Measurements from ENCODE around the gene RYR3.

The RYR3 gene

DNA sequence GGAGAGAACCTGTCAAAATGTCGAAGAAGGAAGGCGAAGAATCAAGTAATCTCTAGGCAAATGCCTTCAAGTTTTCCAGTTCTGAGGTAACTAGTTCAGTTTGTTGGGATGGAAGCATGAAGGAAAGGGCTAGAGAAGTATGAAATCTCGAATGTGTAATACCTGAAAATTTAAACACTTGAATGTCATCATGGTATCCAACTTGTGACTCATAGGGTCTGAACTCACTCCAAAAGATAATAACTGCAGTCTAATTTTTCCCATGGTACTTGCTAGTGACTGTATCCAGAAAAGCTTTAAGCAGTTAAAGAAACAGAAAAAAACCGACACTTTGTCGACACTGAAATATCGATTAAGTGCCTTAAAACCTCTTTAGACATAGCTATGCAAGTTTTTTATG lies 554.6 kb downstream of the RYR3 start:
- H3K4me1 ChIP-seq (ENCODE audit: control insufficient read depth, insufficient read depth, low read depth, low read length), result peaks cover 1% of the 10 kb centered on the region
- 98% methylated on average over 5 of the region's 6 CpGs for WGBS

DNA sequence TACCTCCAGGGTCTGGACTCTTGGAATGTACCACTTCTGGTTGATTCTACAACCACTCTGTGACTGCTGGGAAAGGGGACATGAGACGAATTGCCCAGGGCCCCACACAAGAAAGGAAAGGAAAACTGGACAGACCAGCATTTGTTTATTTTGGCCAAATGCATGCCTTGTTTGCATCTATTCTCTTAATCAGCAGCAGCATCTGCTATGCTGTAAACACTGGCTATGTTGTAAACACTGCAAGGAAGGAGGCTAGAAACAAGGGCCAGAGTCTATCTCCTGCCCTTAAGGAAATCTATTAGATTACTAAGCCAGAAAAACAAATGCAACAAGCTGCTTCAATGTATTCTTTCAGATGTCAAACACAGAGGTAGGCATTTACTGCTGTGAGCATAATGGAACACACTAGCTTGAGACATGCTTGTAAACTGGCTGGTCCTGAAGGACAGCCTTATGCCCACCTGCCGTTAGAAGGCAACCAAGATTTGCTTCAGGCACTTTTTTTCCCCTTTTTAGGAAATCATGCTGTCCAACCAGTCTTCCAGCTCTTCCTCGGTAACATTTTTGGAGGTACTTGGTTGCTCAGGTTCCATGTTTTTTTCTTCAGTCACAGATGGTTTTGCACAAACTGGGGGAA lies 555.5 kb downstream of the RYR3 start:
- H3K23ac ChIP-seq (ENCODE audit: low read length in 2 of 2), result peak overlapping the region in 1 of 2 experiments; percentile 64
- H4K91ac ChIP-seq (ENCODE audit: low read length), result no peak overlapping the region
- H3K27me3 ChIP-seq (ENCODE audit: control insufficient read depth in 1 of 2, insufficient read depth in 1 of 2, low read length in 2 of 2), result no peaks in the 10 kb centered on the region
- H3K14ac ChIP-seq (ENCODE audit: low read length in 2 of 2), result no peak overlapping the region
- DNase-seq, result peak; percentile 83
- H3K4ac ChIP-seq (ENCODE audit: low read depth in 1 of 2, low read length in 2 of 2), result peak overlapping the region in 1 of 2 experiments; percentile 43
- H2AK5ac ChIP-seq (ENCODE audit: low read length, severe bottlenecking), result no peak overlapping the region
- H2BK5ac ChIP-seq (ENCODE audit: low read depth, low read length, poor library complexity, severe bottlenecking), result no peak overlapping the region
- H3K4me1 ChIP-seq (ENCODE audit: control insufficient read depth, insufficient read depth, low read depth, low read length), result no peaks in the 10 kb centered on the region
- no peak overlapping the region for H3K9ac ChIP-seq (ENCODE audit: low read length)
- peaks cover 5 to 22% of the 10 kb centered on the region in 2 experiments for H3K36me3 ChIP-seq (ENCODE audit: control insufficient read depth in 1 of 2, insufficient read depth in 2 of 2, low read depth in 1 of 2, low read length in 2 of 2)
- WGBS, result 20% methylated on average over 2 of the region's 3 CpGs
- no peak overlapping the region for H3K27ac ChIP-seq (ENCODE audit: low read length, poor library complexity, severe bottlenecking)
- H2BK15ac ChIP-seq (ENCODE audit: low read depth, poor library complexity, severe bottlenecking), result no peak overlapping the region
- H2BK120ac ChIP-seq (ENCODE audit: low read depth, low read length), result no peak overlapping the region
- H3K9me3 ChIP-seq (ENCODE audit: control insufficient read depth, low read length), result no peaks in the 10 kb centered on the region
- H3K4me3 ChIP-seq (ENCODE audit: insufficient read depth in 1 of 2, low read depth in 1 of 2, low read length in 2 of 2), result no peak overlapping the region
- peaks cover 4% of the 10 kb centered on the region for H3K79me1 ChIP-seq (replicated peaks; ENCODE audit: low read length, poor library complexity, severe bottlenecking)
- no peak overlapping the region for H4K8ac ChIP-seq (ENCODE audit: low read length)
- H2BK12ac ChIP-seq (ENCODE audit: low read length in 2 of 2), result peak overlapping the region in 1 of 2 experiments; percentile 57
- H3K18ac ChIP-seq (ENCODE audit: low read depth in 1 of 2, low read length in 2 of 2), result peak overlapping the region in 1 of 2 experiments; percentile 64
- H3K4me2 ChIP-seq (ENCODE audit: low read length, poor library complexity, severe bottlenecking), result no peak overlapping the region
- H2AFZ ChIP-seq (ENCODE audit: low read depth, low read length), result no peak overlapping the region

More for the DNA sequence above, 554.6 kb downstream of the RYR3 start:
- H2BK15ac ChIP-seq (ENCODE audit: low read depth, poor library complexity, severe bottlenecking), result no peak overlapping the region
- H3K4me3 ChIP-seq (ENCODE audit: insufficient read depth in 1 of 2, low read depth in 1 of 2, low read length in 2 of 2), result no peak overlapping the region
- no peaks in the 10 kb centered on the region for H3K9me3 ChIP-seq (ENCODE audit: control insufficient read depth, low read length)
- no peak overlapping the region for H3K18ac ChIP-seq (ENCODE audit: low read depth in 1 of 2, low read length in 2 of 2)
- H3K14ac ChIP-seq (ENCODE audit: low read length in 2 of 2), result no peak overlapping the region
- H2BK5ac ChIP-seq (ENCODE audit: low read depth, low read length, poor library complexity, severe bottlenecking), result no peak overlapping the region
- no peak overlapping the region for H2AK5ac ChIP-seq (ENCODE audit: low read length, severe bottlenecking)
- peak; percentile 55 for DNase-seq
- no peak overlapping the region for H3K23ac ChIP-seq (ENCODE audit: low read length in 2 of 2)
- H2AFZ ChIP-seq (ENCODE audit: low read depth, low read length), result no peak overlapping the region
- peaks cover 5 to 22% of the 10 kb centered on the region in 2 experiments for H3K36me3 ChIP-seq (ENCODE audit: control insufficient read depth in 1 of 2, insufficient read depth in 2 of 2, low read depth in 1 of 2, low read length in 2 of 2)
- no peak overlapping the region for H4K8ac ChIP-seq (ENCODE audit: low read length)
- no peak overlapping the region for H2BK12ac ChIP-seq (ENCODE audit: low read length in 2 of 2)
- no peak overlapping the region for H3K4ac ChIP-seq (ENCODE audit: low read depth in 1 of 2, low read length in 2 of 2)
- H3K79me1 ChIP-seq (replicated peaks; ENCODE audit: low read length, poor library complexity, severe bottlenecking), result peaks cover 4% of the 10 kb centered on the region
- no peak overlapping the region for H3K27ac ChIP-seq (ENCODE audit: low read length, poor library complexity, severe bottlenecking)
- H4K91ac ChIP-seq (ENCODE audit: low read length), result no peak overlapping the region
- H2BK120ac ChIP-seq (ENCODE audit: low read depth, low read length), result no peak overlapping the region
- no peak overlapping the region for H3K9ac ChIP-seq (ENCODE audit: low read length)
- H3K27me3 ChIP-seq (ENCODE audit: control insufficient read depth in 1 of 2, insufficient read depth in 1 of 2, low read length in 2 of 2), result no peaks in the 10 kb centered on the region
- no peak overlapping the region for H3K4me2 ChIP-seq (ENCODE audit: low read length, poor library complexity, severe bottlenecking)

GRCh38 chr15:33871980-33872379 lies 561.2 kb downstream of the RYR3 start:
- WGBS, result 95% methylated on average over 2 of the region's 2 CpGs
- Histone ChIP-seq H2BK5ac (ENCODE audit: low read depth, low read length, poor library complexity, severe bottlenecking) (no peak overlapping the region), H2BK15ac (ENCODE audit: low read depth, poor library complexity, severe bottlenecking) (no peak overlapping the region), H2BK120ac (ENCODE audit: low read depth, low read length) (no peak overlapping the region), H3K79me1 (replicated peaks; ENCODE audit: low read length, poor library complexity, severe bottlenecking) (peaks cover 12% of the 10 kb centered on the region), H4K91ac (ENCODE audit: low read length) (no peak overlapping the region), H3K18ac (ENCODE audit: low read depth in 1 of 2, low read length in 2 of 2) (no peak overlapping the region), H3K4ac (ENCODE audit: low read depth in 1 of 2, low read length in 2 of 2) (no peak overlapping the region), H4K8ac (ENCODE audit: low read length) (no peak overlapping the region), H3K14ac (ENCODE audit: low read length in 2 of 2) (no peak overlapping the region), H3K9ac (ENCODE audit: low read length) (peak overlapping the region; percentile 13), H3K23ac (ENCODE audit: low read length in 2 of 2) (no peak overlapping the region), H3K4me3 (ENCODE audit: insufficient read depth in 1 of 2, low read depth in 1 of 2, low read length in 2 of 2) (no peak overlapping the region), H2AK5ac (ENCODE audit: low read length, severe bottlenecking) (no peak overlapping the region), H3K27me3 (ENCODE audit: control insufficient read depth in 1 of 2, insufficient read depth in 1 of 2, low read length in 2 of 2) (no peaks in the 10 kb centered on the region), H2BK12ac (ENCODE audit: low read length in 2 of 2) (no peak overlapping the region), H3K27ac (ENCODE audit: low read length, poor library complexity, severe bottlenecking) (no peak overlapping the region), H3K36me3 (ENCODE audit: control insufficient read depth in 1 of 2, insufficient read depth in 2 of 2, low read depth in 1 of 2, low read length in 2 of 2) (peaks cover 0 to 5% of the 10 kb centered on the region in 2 experiments), H3K9me3 (ENCODE audit: control insufficient read depth, low read length) (no peaks in the 10 kb centered on the region), H2AFZ (ENCODE audit: low read depth, low read length) (no peak overlapping the region), H3K4me1 (ENCODE audit: control insufficient read depth, insufficient read depth, low read depth, low read length) (no peaks in the 10 kb centered on the region), H3K4me2 (ENCODE audit: low read length, poor library complexity, severe bottlenecking) (no peak overlapping the region)
- DNase-seq, result no peak

GRCh38 chr15:33872416-33873106 lies 561.8 kb downstream of the RYR3 start:
- Histone ChIP-seq H3K4me3 (ENCODE audit: insufficient read depth in 1 of 2, low read depth in 1 of 2, low read length in 2 of 2) (no peak overlapping the region), H3K23ac (ENCODE audit: low read length in 2 of 2) (no peak overlapping the region), H2AK5ac (ENCODE audit: low read length, severe bottlenecking) (no peak overlapping the region), H3K4me1 (ENCODE audit: control insufficient read depth, insufficient read depth, low read depth, low read length) (no peaks in the 10 kb centered on the region), H4K8ac (ENCODE audit: low read length) (no peak overlapping the region), H3K18ac (ENCODE audit: low read depth in 1 of 2, low read length in 2 of 2) (no peak overlapping the region), H2AFZ (ENCODE audit: low read depth, low read length) (no peak overlapping the region), H3K4me2 (ENCODE audit: low read length, poor library complexity, severe bottlenecking) (no peak overlapping the region), H3K27ac (ENCODE audit: low read length, poor library complexity, severe bottlenecking) (no peak overlapping the region), H3K9me3 (ENCODE audit: control insufficient read depth, low read length) (no peaks in the 10 kb centered on the region), H3K14ac (ENCODE audit: low read length in 2 of 2) (no peak overlapping the region), H2BK120ac (ENCODE audit: low read depth, low read length) (no peak overlapping the region), H4K91ac (ENCODE audit: low read length) (no peak overlapping the region), H3K9ac (ENCODE audit: low read length) (peak overlapping the region; percentile 13), H3K36me3 (ENCODE audit: control insufficient read depth in 1 of 2, insufficient read depth in 2 of 2, low read depth in 1 of 2, low read length in 2 of 2) (peaks cover 0 to 3% of the 10 kb centered on the region in 2 experiments), H2BK12ac (ENCODE audit: low read length in 2 of 2) (no peak overlapping the region), H3K27me3 (ENCODE audit: control insufficient read depth in 1 of 2, insufficient read depth in 1 of 2, low read length in 2 of 2) (no peaks in the 10 kb centered on the region), H2BK5ac (ENCODE audit: low read depth, low read length, poor library complexity, severe bottlenecking) (no peak overlapping the region), H3K79me1 (replicated peaks; ENCODE audit: low read length, poor library complexity, severe bottlenecking) (peaks cover 11% of the 10 kb centered on the region), H3K4ac (ENCODE audit: low read depth in 1 of 2, low read length in 2 of 2) (no peak overlapping the region), H2BK15ac (ENCODE audit: low read depth, poor library complexity, severe bottlenecking) (no peak overlapping the region)
- WGBS, result 81% methylated on average over 13 of the region's 13 CpGs
- peak; percentile 8 for DNase-seq

All from mesenchymal stem cell (in vitro differentiated cells and primary cell).